ENCODE data around the gene NSFL1C.

DNA sequence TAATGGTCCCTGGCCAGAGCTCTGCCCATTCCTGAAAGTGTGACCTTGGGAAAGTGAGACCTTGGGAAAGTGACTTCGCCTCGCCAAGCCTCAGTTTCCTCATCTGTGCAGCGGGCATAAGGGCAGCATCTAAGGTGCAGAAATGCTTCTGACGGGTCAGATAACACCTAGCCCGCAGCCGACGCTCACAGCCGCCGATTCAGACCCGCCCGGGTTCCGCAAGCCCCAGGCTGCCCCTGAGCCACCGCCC, 74.3 kb downstream of the NSFL1C start:
- TF ChIP-seq POLR2A (IDR thresholded peaks at IDR 0.05): no peak
- TF ChIP-seq CTCF (IDR thresholded peaks at IDR 0.05): no peak
